ENCODE measurements around the gene UBE2S.

UBE2S gene

GRCh38 chr19:55358493-55358892 lies 49.1 kb downstream of the UBE2S start:
- Mint-ChIP-seq H3K36me3 (ENCODE audit: low read depth) (no peaks in the 10 kb centered on the region), H3K4me1 (peaks cover 3% of the 10 kb centered on the region), H3K9me3 (no peaks in the 10 kb centered on the region), H3K4me3 (no peak overlapping the region), H3K27ac (no peak overlapping the region), H3K27me3 (peaks cover 26% of the 10 kb centered on the region)
- ATAC-seq (no peak), DNase-seq (no peak)

- H3K9me3 Mint-ChIP-seq, result no peaks in the 10 kb centered on the region
- ATAC-seq (no peak), DNase-seq (no peak)
- H3K27me3 Mint-ChIP-seq, result peaks cover 53% of the 10 kb centered on the region
- no peaks in the 10 kb centered on the region for H3K36me3 Mint-ChIP-seq (ENCODE audit: low read depth)
- peaks cover 18% of the 10 kb centered on the region for H3K4me1 Mint-ChIP-seq
- H3K27ac Mint-ChIP-seq, result no peak overlapping the region
- no peak overlapping the region for H3K4me3 Mint-ChIP-seq
These were observed 52.3 kb downstream of the UBE2S start for GRCh38 chr19:55355213-55355821.

- no peaks in the 10 kb centered on the region for H3K36me3 Mint-ChIP-seq (ENCODE audit: low read depth)
- peaks cover 53% of the 10 kb centered on the region for H3K27me3 Mint-ChIP-seq
- DNase-seq, result no peak
- peak within 1 kb of the TSS; percentile 62 for H3K4me3 Mint-ChIP-seq
- peaks cover 18% of the 10 kb centered on the region for H3K4me1 Mint-ChIP-seq
- ATAC-seq, result no peak
- H3K27ac Mint-ChIP-seq, result no peak within 1 kb of the TSS
- H3K9me3 Mint-ChIP-seq, result no peaks in the 10 kb centered on the region
These were observed 52.8 kb downstream of the UBE2S start, which contains the start of gene COX6B2 for GRCh38 chr19:55354698-55355212. COX6B2 (minus strand) TSS chr19:55354719; CDS start chr19:55354521, 198 bp downstream.

GRCh38 chr19:55353803-55354697 lies 53.5 kb downstream of the UBE2S start:
- peaks cover 53% of the 10 kb centered on the region for H3K27me3 Mint-ChIP-seq
- DNase-seq (peak; percentile 75), ATAC-seq (peak; percentile 79)
- H3K36me3 Mint-ChIP-seq (ENCODE audit: low read depth), result no peaks in the 10 kb centered on the region
- no peaks in the 10 kb centered on the region for H3K9me3 Mint-ChIP-seq
- no peak overlapping the region for H3K27ac Mint-ChIP-seq
- H3K4me3 Mint-ChIP-seq, result peak overlapping the region; percentile 62
- peaks cover 18% of the 10 kb centered on the region for H3K4me1 Mint-ChIP-seq

GRCh38 chr19:55353356-55353802 lies 54.2 kb downstream of the UBE2S start:
- Mint-ChIP-seq H3K27ac (no peak overlapping the region), H3K4me3 (peak overlapping the region; percentile 62), H3K27me3 (peaks cover 53% of the 10 kb centered on the region), H3K36me3 (ENCODE audit: low read depth) (no peaks in the 10 kb centered on the region), H3K4me1 (peaks cover 18% of the 10 kb centered on the region), H3K9me3 (no peaks in the 10 kb centered on the region)
- DNase-seq (no peak), ATAC-seq (no peak)

GRCh38 chr19:55352549-55353145 lies 54.9 kb downstream of the UBE2S start:
- ATAC-seq (no peak), DNase-seq (no peak)
- H3K9me3 Mint-ChIP-seq, result no peaks in the 10 kb centered on the region
- H3K36me3 Mint-ChIP-seq (ENCODE audit: low read depth), result no peaks in the 10 kb centered on the region
- H3K4me1 Mint-ChIP-seq, result peaks cover 18% of the 10 kb centered on the region
- H3K27ac Mint-ChIP-seq, result no peak overlapping the region
- peak overlapping the region; percentile 62 for H3K4me3 Mint-ChIP-seq
- peaks cover 53% of the 10 kb centered on the region for H3K27me3 Mint-ChIP-seq

- H3K4me3 Mint-ChIP-seq, result no peak overlapping the region
- H3K27me3 Mint-ChIP-seq, result peaks cover 49% of the 10 kb centered on the region
- no peak overlapping the region for H3K27ac Mint-ChIP-seq
- DNase-seq (no peak), ATAC-seq (no peak)
- peaks cover 18% of the 10 kb centered on the region for H3K4me1 Mint-ChIP-seq
- no peaks in the 10 kb centered on the region for H3K36me3 Mint-ChIP-seq (ENCODE audit: low read depth)
- no peaks in the 10 kb centered on the region for H3K9me3 Mint-ChIP-seq
These were observed 55.5 kb downstream of the UBE2S start for GRCh38 chr19:55352040-55352439.

GRCh38 chr19:55350620-55351315 lies 56.8 kb downstream of the UBE2S start:
- ATAC-seq (no peak), DNase-seq (no peak)
- no peak overlapping the region for H3K4me3 Mint-ChIP-seq
- H3K27me3 Mint-ChIP-seq, result peaks cover 40% of the 10 kb centered on the region
- H3K4me1 Mint-ChIP-seq, result peaks cover 18% of the 10 kb centered on the region
- no peak overlapping the region for H3K27ac Mint-ChIP-seq
- no peaks in the 10 kb centered on the region for H3K36me3 Mint-ChIP-seq (ENCODE audit: low read depth)
- no peaks in the 10 kb centered on the region for H3K9me3 Mint-ChIP-seq

All from activated naive CD8-positive, alpha-beta T cell treated with anti-CD3 and anti-CD28 coated beads, Interleukin-2, amount 50 U/mL, for 24 hours (primary cell).